Measurements from ENCODE around the gene PDE1C. TPM values are rescaled to one million over a fixed set of nuclear protein-coding genes. Genes with fewer than 3 reads are reported as not detected.

The PDE1C gene
- total RNA-seq, 1 experiment from 2014 or later: not detected

DNA sequence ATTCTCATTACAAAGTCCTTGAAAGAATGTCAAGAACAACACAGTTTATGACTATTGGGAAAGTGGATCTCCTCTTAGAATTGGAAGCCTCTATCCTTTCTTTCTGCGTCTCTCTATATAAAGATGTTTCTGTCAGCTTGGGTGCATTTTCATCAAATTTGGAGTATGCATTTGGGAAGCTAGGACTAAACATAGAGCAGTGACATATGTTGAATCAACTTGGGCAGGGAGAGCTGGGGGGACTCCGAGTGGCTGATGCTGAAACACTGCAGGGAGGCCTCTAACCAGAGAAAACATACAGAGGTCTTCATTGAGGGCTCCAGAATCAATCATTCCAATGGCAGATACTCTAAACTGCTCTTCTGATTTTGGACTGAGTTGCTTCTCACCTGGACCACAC, 147.4 kb downstream of the PDE1C start:
- H3K27me3 ChIP-seq (replicated peaks; ENCODE audit: insufficient read depth, low read depth, low read length, poor library complexity): peaks cover 73% of the 10 kb centered on the region
- no peak for TF ChIP-seq EZH2 (IDR thresholded peaks at IDR 0.05; ENCODE audit: borderline replicate concordance, low read depth, low read length, poor library complexity, severe bottlenecking)
- TF ChIP-seq, protein P1, sequence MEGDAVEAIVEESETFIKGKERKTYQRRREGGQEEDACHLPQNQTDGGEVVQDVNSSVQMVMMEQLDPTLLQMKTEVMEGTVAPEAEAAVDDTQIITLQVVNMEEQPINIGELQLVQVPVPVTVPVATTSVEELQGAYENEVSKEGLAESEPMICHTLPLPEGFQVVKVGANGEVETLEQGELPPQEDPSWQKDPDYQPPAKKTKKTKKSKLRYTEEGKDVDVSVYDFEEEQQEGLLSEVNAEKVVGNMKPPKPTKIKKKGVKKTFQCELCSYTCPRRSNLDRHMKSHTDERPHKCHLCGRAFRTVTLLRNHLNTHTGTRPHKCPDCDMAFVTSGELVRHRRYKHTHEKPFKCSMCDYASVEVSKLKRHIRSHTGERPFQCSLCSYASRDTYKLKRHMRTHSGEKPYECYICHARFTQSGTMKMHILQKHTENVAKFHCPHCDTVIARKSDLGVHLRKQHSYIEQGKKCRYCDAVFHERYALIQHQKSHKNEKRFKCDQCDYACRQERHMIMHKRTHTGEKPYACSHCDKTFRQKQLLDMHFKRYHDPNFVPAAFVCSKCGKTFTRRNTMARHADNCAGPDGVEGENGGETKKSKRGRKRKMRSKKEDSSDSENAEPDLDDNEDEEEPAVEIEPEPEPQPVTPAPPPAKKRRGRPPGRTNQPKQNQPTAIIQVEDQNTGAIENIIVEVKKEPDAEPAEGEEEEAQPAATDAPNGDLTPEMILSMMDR (conservative IDR thresholded peaks at IDR 0.05; ENCODE audit: low read depth, low read length): no peak
- H3K4me3 ChIP-seq (ENCODE audit: low read depth, low read length, poor library complexity, severe bottlenecking): no peak overlapping the region
- ChIA-PET CTCF (no interaction called here), POLR2A (ENCODE audit: low non-redundant PET) (no interaction called here)
- H3K9me3 ChIP-seq (ENCODE audit: low read depth, low read length, poor library complexity, severe bottlenecking): no peaks in the 10 kb centered on the region
- intact Hi-C loops (cut with micrococcal nuclease; ENCODE audit: unreplicated experiment): no loop called here
- DNase-seq (ENCODE audit: low spot score): no peak
- H3K27ac ChIP-seq (ENCODE audit: low read depth, low read length, poor library complexity, severe bottlenecking): no peak overlapping the region
- no peaks in the 10 kb centered on the region for H3K4me1 ChIP-seq (ENCODE audit: insufficient read depth, low read length, poor library complexity, severe bottlenecking)
- H3K36me3 ChIP-seq (ENCODE audit: insufficient read depth, low read length, poor library complexity, severe bottlenecking): no peaks in the 10 kb centered on the region
- BruUV-seq (replicated peaks): no TSS peak

GRCh38 chr7:31921047-31921446, 149.2 kb downstream of the PDE1C start:
- no TSS peak for BruUV-seq (replicated peaks)
- intact Hi-C loops (cut with micrococcal nuclease; ENCODE audit: unreplicated experiment): no loop called here
- no peaks in the 10 kb centered on the region for H3K36me3 ChIP-seq (ENCODE audit: insufficient read depth, low read length, poor library complexity, severe bottlenecking)
- TF ChIP-seq, protein P1 (conservative IDR thresholded peaks at IDR 0.05; ENCODE audit: low read depth, low read length): no peak
- no peak for TF ChIP-seq EZH2 (IDR thresholded peaks at IDR 0.05; ENCODE audit: borderline replicate concordance, low read depth, low read length, poor library complexity, severe bottlenecking)
- DNase-seq (ENCODE audit: low spot score): no peak
- CTCF ChIA-PET: no interaction called here
- H3K27ac ChIP-seq (ENCODE audit: low read depth, low read length, poor library complexity, severe bottlenecking): no peak overlapping the region
- H3K4me3 ChIP-seq (ENCODE audit: low read depth, low read length, poor library complexity, severe bottlenecking): no peak overlapping the region
- H3K9me3 ChIP-seq (ENCODE audit: low read depth, low read length, poor library complexity, severe bottlenecking): no peaks in the 10 kb centered on the region
- H3K4me1 ChIP-seq (ENCODE audit: insufficient read depth, low read length, poor library complexity, severe bottlenecking): no peaks in the 10 kb centered on the region
- POLR2A ChIA-PET (ENCODE audit: low non-redundant PET): no interaction called here
- H3K27me3 ChIP-seq (replicated peaks; ENCODE audit: insufficient read depth, low read depth, low read length, poor library complexity): peaks cover 82% of the 10 kb centered on the region

DNA sequence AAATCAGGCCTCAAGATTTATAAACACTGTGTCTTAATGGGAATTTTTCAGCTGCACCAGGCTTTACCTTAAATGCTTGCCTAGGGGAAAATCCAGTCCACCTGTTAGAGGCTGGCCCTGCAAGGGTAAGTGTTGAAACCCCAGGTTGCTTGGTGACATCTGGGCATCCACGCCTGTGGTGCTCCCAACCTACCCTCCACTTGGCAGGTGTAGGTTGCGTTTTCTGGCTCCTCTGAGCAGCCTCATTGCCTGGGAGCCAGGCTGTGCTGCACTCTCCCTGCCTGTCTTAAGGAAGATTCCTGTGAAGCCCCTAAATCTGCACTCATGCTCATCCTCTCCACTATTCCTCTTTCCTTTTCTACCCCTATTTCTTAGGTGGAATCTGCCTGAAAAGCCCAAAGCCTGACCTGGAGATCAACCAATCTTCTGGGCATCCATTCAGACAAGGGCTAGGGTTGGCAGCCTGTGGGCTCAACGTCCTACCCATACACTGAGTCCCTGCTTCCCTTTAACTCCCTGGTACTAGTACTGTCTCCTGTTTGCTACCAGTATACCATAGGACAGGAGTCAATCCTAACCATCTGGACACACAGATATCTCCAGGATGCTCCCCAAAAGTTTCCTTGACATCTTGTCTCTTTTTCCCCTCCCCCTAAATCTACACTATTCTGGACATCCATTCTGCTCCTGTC, 150.4 kb downstream of the PDE1C start:
- intact Hi-C loops (cut with micrococcal nuclease; ENCODE audit: unreplicated experiment): no loop called here
- no peak overlapping the region for H3K4me3 ChIP-seq (ENCODE audit: low read depth, low read length, poor library complexity, severe bottlenecking)
- H3K4me1 ChIP-seq (ENCODE audit: insufficient read depth, low read length, poor library complexity, severe bottlenecking): no peaks in the 10 kb centered on the region
- BruUV-seq (replicated peaks): no TSS peak
- no peaks in the 10 kb centered on the region for H3K9me3 ChIP-seq (ENCODE audit: low read depth, low read length, poor library complexity, severe bottlenecking)
- POLR2A ChIA-PET (ENCODE audit: low non-redundant PET): no interaction called here
- TF ChIP-seq, protein P1 (conservative IDR thresholded peaks at IDR 0.05; ENCODE audit: low read depth, low read length): no peak
- DNase-seq (ENCODE audit: low spot score): no peak
- CTCF ChIA-PET: no interaction called here
- H3K27me3 ChIP-seq (replicated peaks; ENCODE audit: insufficient read depth, low read depth, low read length, poor library complexity): peaks cover 83% of the 10 kb centered on the region
- H3K36me3 ChIP-seq (ENCODE audit: insufficient read depth, low read length, poor library complexity, severe bottlenecking): no peaks in the 10 kb centered on the region
- H3K27ac ChIP-seq (ENCODE audit: low read depth, low read length, poor library complexity, severe bottlenecking): no peak overlapping the region

All from A673 (cell line).